Epithelial cell of proximal tubule (primary cell): ENCODE data around the gene STAG1. TPM values are rescaled to one million over a fixed set of nuclear protein-coding genes. Genes with fewer than 3 reads are reported as not detected.
A peak's percentile ranks its signal among the peaks of the same experiment; 100 is the strongest.
"Not testable (repeated sequence)": the region's sequence is repeated elsewhere in the genome, so short reads cannot be mapped to it uniquely, and the experiment has no call there.

Source experiments
- DNase-seq: peaks from one replicate; pipeline ENCODE4 v3.0.0-alpha.2; 2011; ENCODE audit warnings: low read depth
- H3K4me3 ChIP-seq: 2 replicates; pipeline ENCODE4 v1.5.1; 2011; ENCODE audit warnings: low read depth, mild to moderate bottlenecking, low read length
- CTCF ChIP-seq: conservative IDR thresholded peaks from 2 replicates; pipeline ENCODE4 v1.5.1; 2012; ENCODE audit warnings: low read depth, mild to moderate bottlenecking, low read length
- total RNA-seq: library from RNA; depleted of rRNA; stranded (reverse); fragments of >200 nt; gene quantifications from 2 replicates; pipeline ENCODE4 v1.2.3, GENCODE V29; 2015

Gene STAG1
- total RNA-seq, 1 donor from 2014 or later, result 16.3 TPM

- no peak for DNase-seq
- H3K4me3 ChIP-seq, result no peak overlapping the region
- TF ChIP-seq CTCF, result no peak
These were observed 405.7 kb downstream of the STAG1 start for GRCh38 chr3:136346486-136346885.

- peak; percentile 88 for DNase-seq
- no peak overlapping the region for H3K4me3 ChIP-seq
- TF ChIP-seq CTCF, result no peak
These were observed 408.2 kb downstream of the STAG1 start for GRCh38 chr3:136343873-136344555.

GRCh38 chr3:136343446-136343845, 408.7 kb downstream of the STAG1 start:
- no peak for TF ChIP-seq CTCF
- no peak for DNase-seq
- no peak overlapping the region for H3K4me3 ChIP-seq

GRCh38 chr3:136336329-136337100, 415.7 kb downstream of the STAG1 start:
- no peak overlapping the region for H3K4me3 ChIP-seq
- no peak for TF ChIP-seq CTCF
- DNase-seq, result no peak

GRCh38 chr3:136334726-136335125, 417.5 kb downstream of the STAG1 start:
- not testable (repeated sequence) for H3K4me3 ChIP-seq, DNase-seq

- H3K4me3 ChIP-seq, result no peak overlapping the region
- no peak for DNase-seq
- no peak for TF ChIP-seq CTCF
These were observed 418.0 kb downstream of the STAG1 start for GRCh38 chr3:136334209-136334608.

- TF ChIP-seq CTCF, result no peak
- H3K4me3 ChIP-seq, result no peak overlapping the region
- no peak for DNase-seq
These were observed 419.4 kb downstream of the STAG1 start for GRCh38 chr3:136332776-136333175.
